Measurements from ENCODE around the gene PRRT2. TPM values are rescaled to one million over a fixed set of nuclear protein-coding genes. Genes with fewer than 3 reads are reported as not detected.
"Not testable (repeated sequence)": the region's sequence is repeated elsewhere in the genome, so short reads cannot be mapped to it uniquely, and the experiment has no call there.

The PRRT2 gene
- total RNA-seq = 1 to 10 TPM; 1.2 to 9.1 TPM

DNA sequence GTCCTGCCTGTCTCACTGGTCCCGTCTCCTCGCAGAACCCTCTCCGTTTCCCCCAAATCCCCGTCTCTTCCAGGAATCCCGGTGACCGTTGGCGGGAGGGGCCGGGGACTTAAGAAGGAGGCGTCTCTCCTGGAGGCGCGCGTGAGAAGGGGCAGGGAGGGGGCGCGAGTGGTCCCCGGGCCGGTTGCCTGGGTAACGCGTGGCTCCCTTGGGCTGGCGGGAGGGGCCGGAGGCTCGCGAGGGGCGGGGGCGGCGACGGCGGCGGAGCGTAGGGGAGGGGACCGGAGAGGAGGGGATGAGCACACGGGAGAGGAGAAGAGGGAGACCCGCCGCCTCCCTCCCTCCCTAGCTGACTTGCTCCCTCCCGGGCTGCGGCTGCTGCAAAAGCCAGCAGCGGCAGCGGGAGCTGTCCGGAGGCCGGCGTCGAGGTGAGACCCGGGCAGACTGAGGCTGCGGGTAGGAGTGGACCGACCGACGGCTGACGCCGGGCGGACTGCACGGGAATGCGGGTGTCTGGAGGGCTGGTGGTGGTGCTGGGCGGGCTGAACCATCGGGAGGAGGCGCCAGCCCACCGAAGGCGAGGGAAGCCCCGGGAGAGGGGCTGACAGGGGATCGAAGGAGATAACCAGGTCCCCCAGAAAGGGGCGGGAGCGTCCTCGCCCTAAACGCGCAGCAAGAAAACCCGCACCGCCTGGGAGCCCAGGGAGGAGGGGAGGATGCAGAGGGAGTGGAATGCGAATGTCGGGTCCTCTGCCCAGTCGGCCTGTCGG lies at the start of gene PRRT2:
PRRT2 (plus strand) TSS at position 298 of the 770 bp plus-strand sequence. CDS start 862 bp downstream, outside the sequence.
- H3K4me1 Mint-ChIP-seq = peaks cover 30% of the 10 kb centered on the region

DNA sequence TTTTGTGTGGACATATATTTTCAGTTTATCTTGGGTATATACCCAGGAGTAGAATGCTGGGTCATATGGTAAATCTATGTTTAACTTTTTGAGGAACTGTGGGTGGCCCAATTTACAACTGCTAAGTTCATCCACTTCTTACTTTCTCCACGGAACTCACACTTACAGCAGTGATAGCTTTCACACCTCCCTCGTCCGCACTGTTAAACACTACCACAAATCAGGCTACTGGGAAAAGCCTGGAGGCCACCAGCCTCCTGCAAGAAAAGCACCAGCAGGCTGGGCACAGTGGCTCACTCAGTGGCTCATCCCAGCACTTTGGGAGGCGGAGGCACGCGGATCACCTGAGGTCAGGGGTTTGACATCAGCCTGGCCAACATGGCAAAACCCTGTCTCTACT lies 48.7 kb upstream of the PRRT2 start:
- no peak for ATAC-seq (replicated peaks)
- H3K36me3 Mint-ChIP-seq (ENCODE audit: low read depth) = no peaks in the 10 kb centered on the region
- no peaks in the 10 kb centered on the region for H3K9me3 Mint-ChIP-seq
- no peaks in the 10 kb centered on the region for H3K27me3 Mint-ChIP-seq
- peaks cover 5% of the 10 kb centered on the region for H3K4me1 Mint-ChIP-seq
- no peak overlapping the region for H3K4me3 Mint-ChIP-seq
- H3K27ac Mint-ChIP-seq = no peak overlapping the region

More for the DNA sequence above, at the start of gene PRRT2:
- no peak for ATAC-seq (replicated peaks)
- Mint-ChIP-seq H3K27me3 (no peaks in the 10 kb centered on the region), H3K4me3 (peak within 1 kb of the TSS; percentile 97), H3K27ac (peak within 1 kb of the TSS; percentile 86), H3K9me3 (no peaks in the 10 kb centered on the region), H3K36me3 (ENCODE audit: low read depth) (peaks cover 59% of the 10 kb centered on the region)

DNA sequence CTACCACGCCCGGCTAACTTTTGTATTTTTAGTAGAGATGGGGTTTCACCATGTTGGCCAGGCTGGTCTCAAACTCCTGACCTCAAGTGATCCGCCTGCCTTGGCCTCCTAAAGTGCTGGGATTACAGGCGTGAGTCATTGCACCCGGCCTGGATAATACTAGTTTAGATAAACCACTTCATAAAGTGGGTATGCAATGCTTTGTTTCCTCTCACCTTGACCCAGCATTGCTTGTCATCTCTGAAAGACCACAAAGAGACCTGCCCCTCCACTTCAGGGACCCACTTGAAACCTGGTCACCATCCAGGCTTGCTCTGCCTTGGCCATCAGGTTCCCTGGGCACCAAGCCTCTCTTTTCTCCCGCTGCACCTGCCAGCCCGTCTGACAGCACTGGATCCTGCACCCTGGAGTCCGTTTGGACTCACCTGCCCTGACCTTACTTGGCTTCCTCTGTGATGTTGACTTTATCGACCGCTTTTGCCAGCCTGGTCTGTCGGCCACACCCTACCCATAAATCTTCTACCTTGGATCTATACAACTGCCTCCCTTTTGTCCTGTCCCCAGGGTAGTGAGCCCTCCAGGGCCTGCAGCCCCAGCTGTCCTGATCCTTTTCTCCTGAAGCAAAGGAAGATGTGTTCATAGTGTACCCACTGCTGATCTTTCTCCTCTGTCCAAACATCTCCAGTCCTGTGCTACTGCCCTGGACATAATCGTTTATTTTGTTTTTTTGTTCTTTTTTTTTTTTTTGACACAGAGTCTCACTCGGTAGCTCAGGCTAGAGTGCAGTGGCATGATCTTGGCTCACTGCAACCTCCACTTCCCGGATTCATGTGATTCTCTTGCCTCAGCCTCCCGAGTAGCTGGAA lies 46.6 kb upstream of the PRRT2 start:
- no peak for ATAC-seq (replicated peaks)
- Mint-ChIP-seq H3K36me3 (ENCODE audit: low read depth) (no peaks in the 10 kb centered on the region), H3K27ac (no peak overlapping the region), H3K27me3 (no peaks in the 10 kb centered on the region), H3K4me1 (peaks cover 8% of the 10 kb centered on the region), H3K4me3 (no peak overlapping the region), H3K9me3 (no peaks in the 10 kb centered on the region)

DNA sequence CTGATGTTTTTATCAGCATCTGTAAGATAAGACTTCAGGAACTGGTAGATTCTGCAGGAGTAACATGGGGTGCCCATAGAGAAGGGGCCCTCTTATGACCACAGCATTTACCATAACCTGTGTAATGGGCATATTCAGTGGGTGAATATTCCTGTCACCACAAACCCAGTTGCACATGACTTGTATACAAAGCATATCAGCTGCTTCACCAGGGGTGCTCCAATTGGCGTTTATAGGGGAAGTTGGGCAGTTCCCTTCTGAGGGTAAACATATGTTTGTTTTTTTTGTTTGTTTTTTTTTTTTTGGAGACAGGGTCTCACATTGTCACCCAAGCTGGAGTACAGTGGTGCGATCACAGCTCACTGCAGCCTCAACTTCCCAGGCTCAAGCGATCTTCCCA lies 45.4 kb upstream of the PRRT2 start:
- Mint-ChIP-seq H3K27ac (no peak overlapping the region), H3K36me3 (ENCODE audit: low read depth) (no peaks in the 10 kb centered on the region), H3K27me3 (no peaks in the 10 kb centered on the region), H3K4me3 (no peak overlapping the region), H3K4me1 (peaks cover 6% of the 10 kb centered on the region), H3K9me3 (no peaks in the 10 kb centered on the region)
- ATAC-seq (replicated peaks) = no peak

DNA sequence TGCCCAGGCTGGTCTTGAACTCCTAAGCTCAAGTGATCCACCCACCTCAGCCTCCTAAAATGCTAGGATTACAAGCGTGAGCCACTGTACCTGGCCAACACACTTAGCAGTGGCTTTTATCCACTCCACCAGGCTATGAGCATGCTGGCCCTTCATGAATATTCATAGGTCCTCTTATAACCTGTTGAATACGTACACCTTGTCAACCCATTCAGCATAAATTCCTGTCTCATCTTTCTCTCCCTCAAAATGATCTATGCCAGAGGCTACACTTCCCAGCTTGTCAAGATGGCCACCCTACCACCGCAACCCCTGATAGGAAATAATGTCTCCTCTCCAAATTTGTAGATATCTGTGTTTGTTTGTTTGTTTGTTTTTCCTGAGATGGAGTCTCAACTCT lies 44.9 kb upstream of the PRRT2 start:
- no peak overlapping the region for H3K4me3 Mint-ChIP-seq
- ATAC-seq (replicated peaks) = no peak
- no peaks in the 10 kb centered on the region for H3K27me3 Mint-ChIP-seq
- H3K4me1 Mint-ChIP-seq = peaks cover 6% of the 10 kb centered on the region
- H3K36me3 Mint-ChIP-seq (ENCODE audit: low read depth) = no peaks in the 10 kb centered on the region
- H3K27ac Mint-ChIP-seq = no peak overlapping the region
- no peaks in the 10 kb centered on the region for H3K9me3 Mint-ChIP-seq

DNA sequence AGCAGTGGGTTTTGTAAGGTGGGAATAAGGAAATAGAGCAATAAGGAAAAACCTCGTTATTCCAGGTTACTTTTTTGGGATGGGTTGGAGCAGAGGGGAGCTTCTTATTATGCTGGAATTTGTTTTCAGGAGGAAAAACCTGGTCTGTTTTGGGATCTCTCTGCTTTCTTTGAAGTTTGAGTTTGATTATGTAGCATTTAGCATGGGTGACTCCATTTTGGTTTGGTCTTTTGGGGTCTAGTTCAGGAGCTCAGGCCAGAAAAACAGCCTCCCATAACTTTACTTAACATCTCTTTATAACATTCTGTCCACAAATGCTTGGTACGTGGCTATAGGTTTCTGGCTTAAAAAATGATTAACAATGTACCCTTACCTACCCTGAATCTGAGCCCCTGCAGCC lies 42.5 kb upstream of the PRRT2 start:
- no peaks in the 10 kb centered on the region for H3K27me3 Mint-ChIP-seq
- H3K36me3 Mint-ChIP-seq (ENCODE audit: low read depth) = no peaks in the 10 kb centered on the region
- no peak overlapping the region for H3K27ac Mint-ChIP-seq
- H3K4me3 Mint-ChIP-seq = no peak overlapping the region
- peaks cover 10% of the 10 kb centered on the region for H3K4me1 Mint-ChIP-seq
- ATAC-seq (replicated peaks) = no peak
- H3K9me3 Mint-ChIP-seq = no peaks in the 10 kb centered on the region

DNA sequence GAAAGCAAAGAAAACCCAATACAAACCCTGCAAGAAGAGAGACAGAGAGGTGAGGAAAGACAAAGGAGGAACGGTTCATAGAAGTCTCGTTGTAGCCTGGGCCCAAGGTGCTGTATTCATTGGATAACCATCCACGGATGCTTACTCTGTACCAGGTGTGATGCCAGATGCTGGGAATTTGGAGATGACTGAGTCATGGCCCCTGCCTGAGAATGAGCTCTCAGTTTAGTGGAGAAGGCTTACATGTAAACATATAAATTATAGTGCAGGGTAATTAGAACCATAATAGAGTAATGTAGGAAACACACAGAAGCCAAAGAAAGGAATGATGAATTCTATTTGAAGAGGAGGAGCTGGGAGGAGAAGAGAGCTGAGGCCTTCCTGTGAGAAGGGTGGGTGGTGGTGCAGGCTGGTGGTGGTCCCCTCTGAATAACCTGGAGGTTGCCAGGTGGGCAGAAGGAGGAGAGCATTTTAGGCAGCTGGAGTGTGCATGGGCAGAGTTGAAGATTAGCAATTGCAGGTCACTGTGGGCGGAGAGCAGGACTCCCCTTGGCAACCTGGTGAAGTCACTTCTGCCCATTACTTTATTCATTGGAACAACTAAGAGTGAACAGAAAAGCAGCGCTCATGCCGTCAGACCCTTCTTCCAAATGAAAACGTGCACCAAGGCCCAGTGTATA lies 41.6 kb upstream of the PRRT2 start:
- no peaks in the 10 kb centered on the region for H3K9me3 Mint-ChIP-seq
- ATAC-seq (replicated peaks) = no peak
- H3K36me3 Mint-ChIP-seq (ENCODE audit: low read depth) = no peaks in the 10 kb centered on the region
- no peaks in the 10 kb centered on the region for H3K27me3 Mint-ChIP-seq
- peaks cover 11% of the 10 kb centered on the region for H3K4me1 Mint-ChIP-seq
- no peak overlapping the region for H3K27ac Mint-ChIP-seq
- no peak overlapping the region for H3K4me3 Mint-ChIP-seq

DNA sequence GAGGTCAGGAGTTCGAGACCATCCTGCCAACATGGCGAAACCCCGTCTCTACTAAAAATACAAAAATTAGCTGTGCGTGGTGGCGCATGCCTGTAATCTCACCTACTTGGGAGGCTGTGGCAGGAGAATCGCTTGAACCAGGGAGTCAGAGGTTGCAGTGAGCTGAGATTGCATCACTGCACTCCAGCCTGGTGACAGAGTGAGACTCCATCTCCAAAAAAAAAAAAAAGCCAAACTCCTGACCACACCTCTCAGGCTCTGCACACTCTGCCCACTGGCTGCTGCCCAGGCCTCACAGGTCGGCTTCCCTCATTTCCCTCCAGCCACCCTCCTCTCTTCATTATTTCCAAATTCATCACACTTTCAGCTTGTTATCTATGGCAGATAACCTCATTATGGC lies 39.7 kb upstream of the PRRT2 start:
- peaks cover 15% of the 10 kb centered on the region for H3K4me1 Mint-ChIP-seq
- not testable (repeated sequence) for ATAC-seq (replicated peaks); H3K27me3 Mint-ChIP-seq; H3K4me3 Mint-ChIP-seq; H3K9me3 Mint-ChIP-seq; H3K36me3 Mint-ChIP-seq (ENCODE audit: low read depth); H3K27ac Mint-ChIP-seq

DNA sequence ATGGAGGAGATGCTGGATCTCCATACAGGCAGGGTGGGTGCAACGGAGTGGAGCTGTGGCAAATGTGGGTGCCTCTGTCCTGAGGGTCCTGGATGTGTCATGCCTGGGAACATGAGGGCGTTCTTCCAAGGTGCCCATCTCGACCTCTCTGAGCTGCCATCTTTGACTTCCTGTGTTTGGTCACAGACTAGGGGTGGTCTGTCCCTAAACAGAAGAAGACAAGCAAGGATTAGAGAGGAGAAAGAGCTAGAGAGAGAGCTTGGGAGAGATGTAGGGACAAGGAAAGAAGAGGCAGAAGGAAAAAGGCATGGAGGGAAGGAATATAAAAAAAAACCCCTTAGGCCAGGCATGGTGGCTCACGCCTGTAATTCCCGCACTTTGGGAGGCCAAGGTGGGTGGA lies 37.3 kb upstream of the PRRT2 start:
- Mint-ChIP-seq H3K4me3 (no peak overlapping the region), H3K4me1 (peaks cover 15% of the 10 kb centered on the region), H3K27ac (peak overlapping the region; percentile 26), H3K36me3 (ENCODE audit: low read depth) (no peaks in the 10 kb centered on the region), H3K9me3 (no peaks in the 10 kb centered on the region), H3K27me3 (no peaks in the 10 kb centered on the region)
- no peak for ATAC-seq (replicated peaks)

DNA sequence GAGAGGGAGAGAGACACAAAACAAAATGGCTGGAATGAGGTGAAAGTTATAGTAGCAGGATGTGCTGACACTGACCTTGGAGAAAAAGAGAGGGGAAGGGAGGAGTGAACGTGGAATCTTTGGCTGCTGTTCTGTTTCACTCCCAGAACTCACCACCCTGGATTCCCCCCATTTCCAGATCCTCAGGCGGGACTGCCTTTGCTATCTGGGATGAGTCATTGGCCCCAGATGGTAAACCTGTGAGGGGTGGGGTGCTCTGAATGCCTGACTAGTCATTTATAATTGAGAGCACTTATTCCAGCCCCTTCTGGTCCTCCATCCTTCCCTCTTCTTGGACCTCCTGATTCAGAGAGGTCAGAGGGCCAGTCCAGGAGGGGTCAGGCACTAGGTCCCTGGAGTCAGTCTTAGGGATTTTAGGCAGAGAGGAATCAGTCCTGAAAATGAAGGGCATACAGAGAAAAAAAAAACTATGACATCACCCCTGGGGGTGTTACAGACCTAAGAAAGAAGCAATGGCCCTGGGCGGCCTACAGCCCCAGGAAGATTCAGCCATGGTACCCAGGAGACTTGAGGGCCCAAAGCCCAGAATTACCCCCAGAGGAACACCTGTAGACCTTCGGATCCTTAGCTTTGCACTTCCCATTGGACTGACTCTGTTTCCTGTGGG lies 36.1 kb upstream of the PRRT2 start:
- Mint-ChIP-seq H3K27ac (no peak overlapping the region), H3K27me3 (no peaks in the 10 kb centered on the region), H3K4me1 (peaks cover 10% of the 10 kb centered on the region), H3K9me3 (no peaks in the 10 kb centered on the region), H3K4me3 (no peak overlapping the region), H3K36me3 (ENCODE audit: low read depth) (no peaks in the 10 kb centered on the region)
- no peak for ATAC-seq (replicated peaks)

DNA sequence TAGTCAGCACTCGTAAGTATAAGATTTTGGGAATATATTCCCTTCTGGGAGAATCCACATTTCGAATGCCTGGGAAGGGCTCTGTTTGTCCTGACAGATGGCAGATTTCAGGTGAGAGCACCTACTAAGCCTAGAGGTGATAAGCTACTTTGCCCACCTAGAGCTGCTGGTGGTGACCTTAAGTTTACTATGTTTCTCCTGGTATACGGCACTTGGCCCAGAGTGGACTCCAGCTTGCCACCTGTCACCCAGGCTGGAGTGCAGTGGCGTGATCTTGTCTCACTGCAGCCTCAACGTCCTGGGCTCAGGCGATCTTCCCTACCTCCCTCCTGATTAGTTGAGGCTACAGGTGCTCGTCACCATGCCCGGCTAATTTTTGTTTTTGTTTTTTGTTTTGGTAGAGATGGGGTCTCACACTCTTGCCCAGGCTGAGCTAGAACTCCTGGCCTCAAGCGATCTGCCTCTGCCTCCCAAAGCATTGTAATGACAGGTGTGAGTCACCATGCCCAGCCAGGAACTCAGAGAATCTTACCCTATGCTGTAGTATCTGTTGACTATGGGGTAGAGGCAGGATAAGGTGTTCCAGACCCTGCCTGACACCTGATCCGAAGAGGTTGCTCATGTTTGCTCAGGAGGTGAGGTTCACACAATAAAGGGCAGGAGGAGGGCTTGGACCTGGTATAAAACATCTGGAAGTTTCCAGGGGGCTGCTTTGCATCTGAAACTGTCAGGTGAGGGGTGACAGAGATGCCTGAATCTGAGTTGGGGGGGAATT lies 34.2 kb upstream of the PRRT2 start, which contains the start of gene ZG16:
ZG16 (plus strand) TSS at position 681 of the 775 bp plus-strand sequence. CDS start 1,011 bp downstream, outside the sequence.
- no peak within 1 kb of the TSS for H3K27ac Mint-ChIP-seq
- H3K9me3 Mint-ChIP-seq = no peaks in the 10 kb centered on the region
- H3K4me1 Mint-ChIP-seq = peaks cover 10% of the 10 kb centered on the region
- no peaks in the 10 kb centered on the region for H3K36me3 Mint-ChIP-seq (ENCODE audit: low read depth)
- H3K4me3 Mint-ChIP-seq = no peak within 1 kb of the TSS
- ATAC-seq (replicated peaks) = no peak
- no peaks in the 10 kb centered on the region for H3K27me3 Mint-ChIP-seq

DNA sequence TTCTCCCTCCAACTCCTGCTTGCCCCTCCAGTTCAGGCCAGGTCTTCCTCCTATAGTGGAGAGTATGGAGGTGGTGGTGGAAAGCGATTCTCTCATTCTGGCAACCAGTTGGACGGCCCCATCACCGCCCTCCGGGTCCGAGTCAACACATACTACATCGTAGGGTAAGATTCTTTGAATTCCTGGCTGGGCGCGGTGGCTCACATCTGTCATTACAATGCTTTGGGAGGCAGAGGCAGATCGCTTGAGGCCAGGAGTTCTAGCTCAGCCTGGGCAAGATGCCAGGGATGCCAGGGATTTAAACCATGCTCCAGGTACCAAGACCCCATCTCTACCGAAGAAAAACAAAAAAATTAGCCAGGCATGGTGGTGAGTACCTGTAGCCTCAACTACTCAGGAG lies 32.5 kb upstream of the PRRT2 start:
- Mint-ChIP-seq H3K9me3 (no peaks in the 10 kb centered on the region), H3K36me3 (ENCODE audit: low read depth) (no peaks in the 10 kb centered on the region), H3K27me3 (no peaks in the 10 kb centered on the region), H3K4me1 (peaks cover 10% of the 10 kb centered on the region), H3K27ac (no peak overlapping the region), H3K4me3 (no peak overlapping the region)
- no peak for ATAC-seq (replicated peaks)

DNA sequence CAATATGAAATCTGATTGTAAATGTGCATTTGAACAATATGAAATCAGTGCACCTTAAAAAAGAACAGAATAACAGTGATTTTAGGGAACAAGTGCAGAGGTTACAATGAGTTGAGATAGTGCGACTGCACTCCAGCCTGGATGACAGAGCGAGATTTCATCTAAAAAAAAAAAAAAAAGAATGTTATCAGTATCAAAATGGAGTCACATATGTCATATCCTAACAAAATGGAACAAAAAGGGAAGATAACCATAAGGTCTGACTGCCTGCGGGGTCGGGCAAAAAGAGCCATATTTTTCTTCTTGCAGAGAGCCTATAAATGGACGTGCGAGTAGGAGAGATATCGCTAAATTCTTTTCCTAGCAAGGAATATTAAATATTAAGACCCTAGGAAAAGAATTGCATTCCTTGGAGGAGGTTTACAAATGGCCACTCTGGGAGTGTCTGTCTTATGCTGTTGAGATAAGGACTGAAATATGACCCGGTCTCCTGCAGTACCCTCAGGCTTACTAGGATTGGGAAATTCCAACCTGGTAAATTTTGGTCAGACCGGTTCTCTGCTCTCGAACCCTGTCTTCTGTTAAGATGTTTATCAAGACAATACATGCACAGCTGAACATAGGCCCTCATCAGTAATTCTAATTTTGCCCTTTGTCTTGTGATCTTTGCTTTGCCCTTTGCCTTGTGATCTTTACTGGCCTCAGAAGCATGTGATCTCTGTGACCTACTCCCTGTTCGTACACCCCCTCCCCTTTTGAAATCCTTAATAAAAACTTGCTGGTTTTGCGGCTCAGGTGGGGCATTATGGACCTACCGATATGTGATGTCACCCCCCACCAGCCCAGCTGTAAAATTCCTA lies 28.7 kb upstream of the PRRT2 start:
- ATAC-seq (replicated peaks); H3K36me3 Mint-ChIP-seq (ENCODE audit: low read depth); H3K27me3 Mint-ChIP-seq; H3K9me3 Mint-ChIP-seq: not testable (repeated sequence)
- peak overlapping the region; percentile 79 for H3K4me3 Mint-ChIP-seq
- peak overlapping the region; percentile 58 for H3K27ac Mint-ChIP-seq
- peaks cover 13% of the 10 kb centered on the region for H3K4me1 Mint-ChIP-seq
